Spinal cord (tissue), 10 donors: ENCODE data around the gene CSMD2. TPM values are rescaled to one million over a fixed set of nuclear protein-coding genes. Genes with fewer than 3 reads are reported as not detected.

Experiments used
- DNase-seq, 6 donors: peaks; one replicate each; pipeline versions ENCODE4 v3.0.0 to v3.0.0-alpha.2; 2013 to 2015; ENCODE audit warnings: low spot score in 6 of 6, low read depth in 4 of 6
- H3K27ac ChIP-seq: one replicate; pipeline ENCODE4 v1.5.1; 2013; ENCODE audit warnings: low read depth, low read length, control low read depth
- H3K27me3 ChIP-seq: one replicate; pipeline ENCODE4 v1.6.1; 2013; ENCODE audit warnings: low read length; ENCODE audit not compliant: control insufficient read depth, insufficient read depth
- H3K36me3 ChIP-seq: one replicate; pipeline ENCODE4 v1.6.1; 2013; ENCODE audit warnings: low read length; ENCODE audit not compliant: control insufficient read depth, insufficient read depth
- H3K4me1 ChIP-seq: one replicate; pipeline ENCODE4 v1.6.1; 2013; ENCODE audit warnings: low read length; ENCODE audit not compliant: control insufficient read depth, insufficient read depth
- H3K4me3 ChIP-seq: one replicate; pipeline ENCODE4 v1.5.1; 2013; ENCODE audit warnings: low read depth, low read length, control low read depth
- H3K9me3 ChIP-seq: one replicate; pipeline ENCODE4 v1.6.1; 2013; ENCODE audit warnings: low read length; ENCODE audit not compliant: control insufficient read depth, insufficient read depth
- WGBS: methylation state at CpG from one replicate; pipeline ENCODE4 v1.1.5; 2013; ENCODE audit warnings: missing lambda C conversion rate; ENCODE audit not compliant: insufficient coverage; 5-methylcytosine and 5-hydroxymethylcytosine counted together
- polyA plus RNA-seq, 2 donors: library from polyadenylated mRNA; unstranded; fragments of 120-200 nt; gene quantifications; one replicate each; pipeline ENCODE4 v1.2.1, GENCODE V29; 2013; ENCODE audit not compliant: insufficient read length in 2 of 2
- total RNA-seq, 2 donors: library from RNA; depleted of rRNA in 1 of 2; stranded (reverse); fragments of 120-200 nt in 1 of 2; fragments of >200 nt in 1 of 2; gene quantifications; one replicate each; pipeline versions ENCODE4 v1.2.3 to v1.2.4, GENCODE V29; 2013 to 2014
- donor health status: healthy.

Gene CSMD2
- total and polyA plus RNA-seq, 4 donors = 16.0 to 26.4 (median 22.2) TPM

DNA sequence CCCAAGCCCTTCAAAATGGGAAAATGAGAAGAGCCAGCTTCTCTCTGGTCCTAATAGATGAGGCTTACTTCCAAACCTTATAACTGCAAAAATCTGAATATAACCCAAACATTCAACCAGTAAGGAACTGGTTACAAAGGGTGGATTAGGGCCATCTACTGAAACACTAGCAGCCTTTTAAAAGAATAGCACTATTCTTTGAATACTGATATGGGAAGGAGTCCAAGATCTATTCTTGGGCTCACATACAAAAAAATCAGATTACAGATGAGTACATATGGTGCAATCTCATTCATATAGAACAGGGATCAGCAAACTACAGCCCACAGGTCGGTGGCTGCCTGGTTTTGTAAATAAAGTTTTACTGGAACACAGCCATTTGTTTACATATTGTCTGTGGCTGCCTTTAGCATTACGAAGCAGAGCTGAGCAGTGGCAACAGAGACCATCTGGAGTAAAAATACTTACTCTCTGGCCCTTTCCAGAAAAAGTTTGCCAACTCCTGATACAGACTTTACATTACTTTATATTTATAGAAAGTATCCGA lies 524.8 kb downstream of the CSMD2 start:
- Histone ChIP-seq H3K27me3 (no peaks in the 10 kb centered on the region), H3K4me3 (no peak overlapping the region), H3K4me1 (no peaks in the 10 kb centered on the region), H3K36me3 (peaks cover 28% of the 10 kb centered on the region), H3K9me3 (no peaks in the 10 kb centered on the region), H3K27ac (no peak overlapping the region)
- DNase-seq = peak in 1 of 6 donors; percentile 27
- no CpG with 5 or more reads among the region's 3 CpGs for WGBS

DNA sequence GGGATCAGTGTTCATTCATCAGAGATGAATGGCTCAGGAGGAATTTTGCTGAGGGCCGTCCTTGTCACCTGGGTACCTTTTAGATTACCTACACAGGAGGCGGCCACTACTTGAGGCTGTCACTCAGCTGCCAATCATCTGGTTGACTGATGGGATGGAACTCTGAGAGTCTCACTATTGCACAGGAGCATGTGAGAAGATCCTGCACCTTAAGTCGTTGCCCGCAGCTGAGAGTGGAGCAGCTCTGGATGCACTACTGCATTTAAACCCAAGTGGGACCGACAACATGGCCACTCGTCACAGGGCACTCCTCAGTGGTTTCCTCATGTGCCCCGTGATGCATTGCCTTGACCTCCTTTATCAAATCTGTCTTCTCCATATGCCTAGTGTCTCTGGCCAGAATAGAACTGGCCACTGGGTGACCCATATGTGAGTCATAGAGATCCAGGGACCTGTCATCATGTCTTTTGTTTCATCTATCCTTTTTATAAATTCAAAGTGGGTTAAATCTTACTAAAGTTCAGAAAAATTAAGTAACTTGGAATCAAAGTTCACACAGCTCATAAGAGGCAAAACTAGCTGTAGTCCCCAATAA lies 527.1 kb downstream of the CSMD2 start:
- Histone ChIP-seq H3K4me3 (no peak overlapping the region), H3K4me1 (peaks cover 6% of the 10 kb centered on the region), H3K36me3 (peaks cover 36% of the 10 kb centered on the region), H3K27ac (no peak overlapping the region), H3K9me3 (no peaks in the 10 kb centered on the region), H3K27me3 (no peaks in the 10 kb centered on the region)
- 97% methylated on average over 6 of the region's 7 CpGs for WGBS
- DNase-seq = no peak

DNA sequence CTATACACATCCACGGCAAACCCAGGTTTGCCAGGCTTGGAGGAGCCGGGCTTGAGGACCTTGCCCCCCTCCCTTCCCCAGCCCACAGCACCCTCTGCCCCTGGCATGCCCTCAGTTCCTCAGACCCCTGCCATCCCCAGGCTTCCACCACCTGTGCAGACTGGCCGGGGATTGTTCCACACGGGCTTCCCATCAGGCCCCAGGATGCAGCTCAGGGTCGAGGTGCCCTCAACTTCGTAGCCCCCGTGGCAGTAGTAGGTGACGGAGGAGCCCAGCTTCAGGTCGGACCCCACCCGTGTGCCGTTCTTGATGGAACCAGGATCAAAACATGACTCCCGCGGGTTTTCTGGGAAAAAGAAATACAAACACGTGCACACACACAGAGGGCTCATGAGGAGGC lies 528.8 kb downstream of the CSMD2 start:
- Histone ChIP-seq H3K9me3 (no peaks in the 10 kb centered on the region), H3K27ac (no peak overlapping the region), H3K4me3 (no peak overlapping the region), H3K27me3 (no peaks in the 10 kb centered on the region), H3K36me3 (peaks cover 36% of the 10 kb centered on the region), H3K4me1 (peaks cover 6% of the 10 kb centered on the region)
- 93% methylated on average over 14 of the region's 14 CpGs for WGBS
- DNase-seq = no peak

DNA sequence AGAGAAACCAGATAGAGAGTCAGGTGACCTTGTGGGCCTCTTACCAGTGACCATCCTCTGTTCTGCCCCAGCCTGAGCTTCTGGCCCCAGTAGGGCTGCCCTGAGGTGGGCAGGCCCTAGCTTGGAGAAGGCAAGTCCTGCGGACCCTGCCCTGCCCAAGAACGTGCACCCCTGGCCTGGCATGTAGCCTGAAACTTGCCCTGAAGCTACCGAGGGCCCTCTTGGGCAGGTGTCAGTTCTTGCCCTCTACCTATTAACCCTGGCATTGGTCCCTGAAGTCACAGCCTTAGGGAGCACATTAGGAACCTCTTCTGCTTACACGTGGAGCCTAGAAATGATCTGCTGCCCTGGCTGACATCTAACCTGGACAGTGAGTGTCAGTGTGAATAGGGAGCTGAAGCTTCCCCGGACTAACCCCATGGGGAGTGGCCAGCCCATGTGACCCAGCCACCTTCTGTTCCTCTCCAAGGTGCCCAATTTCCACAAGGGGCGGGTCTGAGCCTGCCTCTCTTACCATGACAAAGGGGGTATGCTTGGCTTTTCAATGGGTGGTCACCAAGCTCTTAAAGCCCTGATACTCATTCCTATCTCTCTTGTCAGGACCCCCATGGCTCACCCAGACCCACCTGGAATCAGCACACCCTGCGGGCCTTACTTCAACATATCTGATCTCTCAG lies 529.6 kb downstream of the CSMD2 start:
- 76% methylated on average over 7 of the region's 7 CpGs for WGBS
- Histone ChIP-seq H3K4me3 (no peak overlapping the region), H3K27ac (no peak overlapping the region), H3K9me3 (no peaks in the 10 kb centered on the region), H3K27me3 (no peaks in the 10 kb centered on the region), H3K4me1 (peaks cover 6% of the 10 kb centered on the region), H3K36me3 (peaks cover 36% of the 10 kb centered on the region)
- DNase-seq = no peak

DNA sequence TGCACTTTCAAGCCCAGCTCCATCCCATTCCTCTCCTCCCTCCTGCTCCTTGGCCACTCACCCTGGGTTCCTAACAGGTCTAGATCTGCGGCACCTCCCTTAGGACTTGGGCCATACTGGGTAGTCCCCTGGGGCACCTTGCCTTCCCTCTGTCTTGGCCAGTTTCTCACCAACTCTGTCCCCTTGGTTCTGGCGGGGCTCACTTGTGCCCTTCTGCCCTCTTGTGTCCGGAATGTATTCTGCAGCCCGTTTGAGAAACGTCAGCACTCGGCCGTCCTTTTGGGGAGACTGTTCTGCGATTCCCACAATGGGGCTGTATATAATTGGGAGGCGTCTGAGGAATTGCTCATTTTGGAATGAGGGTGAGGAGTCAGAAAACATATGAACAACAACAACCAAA lies 530.2 kb downstream of the CSMD2 start:
- DNase-seq = peak in 2 of 6 donors; percentile 33 to 38

DNA sequence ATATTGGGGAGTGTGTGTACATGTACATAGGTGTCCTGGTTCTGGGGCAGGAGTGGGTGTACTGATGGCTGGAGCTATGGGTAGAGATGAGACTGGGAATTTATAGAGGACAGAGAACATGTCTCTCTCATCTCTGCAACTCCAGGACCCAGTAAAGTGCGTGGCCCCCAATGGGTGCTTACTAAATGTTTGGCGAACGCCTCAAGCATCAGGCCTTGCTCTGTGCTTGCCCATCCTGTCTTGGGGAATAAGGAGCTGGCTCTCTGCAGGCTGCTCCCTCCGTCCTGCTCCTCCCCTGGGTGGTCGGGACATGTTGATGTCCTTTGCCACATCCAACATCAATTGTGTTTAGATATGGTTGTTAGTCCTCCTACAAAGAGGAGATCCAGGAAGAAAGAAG lies 530.9 kb downstream of the CSMD2 start:
- WGBS = 100% methylated on average over 3 of the region's 5 CpGs
- Histone ChIP-seq H3K27ac (no peak overlapping the region), H3K27me3 (no peaks in the 10 kb centered on the region), H3K4me1 (peaks cover 6% of the 10 kb centered on the region), H3K9me3 (no peaks in the 10 kb centered on the region), H3K4me3 (no peak overlapping the region), H3K36me3 (peaks cover 36% of the 10 kb centered on the region)
- DNase-seq = no peak

More for the DNA sequence above, 530.2 kb downstream of the CSMD2 start:
- Histone ChIP-seq H3K27ac (no peak overlapping the region), H3K9me3 (no peaks in the 10 kb centered on the region), H3K36me3 (peaks cover 36% of the 10 kb centered on the region), H3K4me3 (no peak overlapping the region), H3K4me1 (peaks cover 6% of the 10 kb centered on the region), H3K27me3 (no peaks in the 10 kb centered on the region)
- WGBS = 37% methylated on average over 3 of the region's 9 CpGs

DNA sequence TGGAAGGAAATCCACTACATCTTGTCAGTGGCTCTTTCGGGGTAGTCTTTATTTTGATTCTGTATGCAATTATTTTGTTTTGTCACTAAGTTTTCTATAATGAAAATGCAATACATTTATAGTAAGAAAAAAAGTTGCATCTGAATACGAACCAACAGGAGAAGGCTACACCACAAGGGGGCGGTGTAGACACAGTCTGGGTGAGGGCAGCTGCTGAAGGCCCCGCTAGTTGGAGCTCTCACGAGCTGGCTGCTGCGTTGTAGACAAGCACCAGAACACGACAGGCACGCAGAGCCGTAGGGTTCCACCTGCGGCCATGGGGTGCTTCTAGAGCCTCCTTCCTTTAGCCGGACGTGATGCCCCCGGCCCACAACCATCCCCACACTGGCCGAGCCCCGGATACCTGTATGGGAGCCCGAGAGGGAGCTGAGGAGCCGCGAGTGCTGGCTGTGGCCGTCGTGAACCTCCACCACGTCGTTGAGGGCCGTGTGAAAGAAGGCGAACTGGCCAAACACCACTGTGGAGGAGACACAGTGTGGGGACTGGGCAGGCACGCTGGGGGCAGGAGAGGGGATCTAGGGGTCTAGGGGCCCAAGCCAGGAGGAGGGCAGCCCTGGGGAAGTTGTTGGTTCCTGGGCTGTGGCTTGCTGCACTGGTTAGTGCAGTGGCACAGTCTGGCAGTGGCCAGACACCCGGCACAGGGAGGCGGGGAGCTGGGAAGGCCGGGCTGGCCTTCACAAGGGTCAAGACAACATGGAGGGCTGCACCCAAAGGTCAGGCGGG lies 531.8 kb downstream of the CSMD2 start:
- no peak overlapping the region for H3K27ac ChIP-seq
- peaks cover 6% of the 10 kb centered on the region for H3K4me1 ChIP-seq
- H3K36me3 ChIP-seq = peaks cover 36% of the 10 kb centered on the region
- no peaks in the 10 kb centered on the region for H3K9me3 ChIP-seq
- WGBS = 39% methylated on average over 28 of the region's 29 CpGs
- peak; percentile 61 to 97 (median 80) for DNase-seq
- H3K27me3 ChIP-seq = no peaks in the 10 kb centered on the region
- no peak overlapping the region for H3K4me3 ChIP-seq

DNA sequence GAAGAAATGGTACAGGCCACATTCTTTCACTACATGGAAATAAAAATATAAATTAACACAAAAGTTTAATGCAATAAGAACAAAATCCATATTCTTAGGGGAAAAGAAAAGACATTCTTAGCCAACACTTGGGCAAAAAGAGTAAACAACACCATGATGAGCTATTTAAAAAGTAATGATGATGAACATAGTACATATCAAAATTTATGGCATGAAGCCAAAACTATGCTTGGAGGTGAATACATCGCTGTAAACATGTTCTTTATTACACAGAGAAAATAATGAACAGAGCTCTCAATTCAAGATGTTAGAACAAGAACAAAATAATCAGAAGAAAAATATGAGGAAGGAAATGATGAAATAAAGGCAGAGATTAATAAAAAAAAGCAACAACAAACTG lies 534.3 kb downstream of the CSMD2 start:
- no peak overlapping the region for H3K27ac ChIP-seq
- H3K4me3 ChIP-seq = no peak overlapping the region
- no CpG with 5 or more reads among the region's 1 CpG for WGBS
- DNase-seq = peak in 1 of 6 donors; percentile 61
- no peaks in the 10 kb centered on the region for H3K27me3 ChIP-seq
- H3K9me3 ChIP-seq = no peaks in the 10 kb centered on the region
- H3K4me1 ChIP-seq = peaks cover 6% of the 10 kb centered on the region
- peaks cover 35% of the 10 kb centered on the region for H3K36me3 ChIP-seq

DNA sequence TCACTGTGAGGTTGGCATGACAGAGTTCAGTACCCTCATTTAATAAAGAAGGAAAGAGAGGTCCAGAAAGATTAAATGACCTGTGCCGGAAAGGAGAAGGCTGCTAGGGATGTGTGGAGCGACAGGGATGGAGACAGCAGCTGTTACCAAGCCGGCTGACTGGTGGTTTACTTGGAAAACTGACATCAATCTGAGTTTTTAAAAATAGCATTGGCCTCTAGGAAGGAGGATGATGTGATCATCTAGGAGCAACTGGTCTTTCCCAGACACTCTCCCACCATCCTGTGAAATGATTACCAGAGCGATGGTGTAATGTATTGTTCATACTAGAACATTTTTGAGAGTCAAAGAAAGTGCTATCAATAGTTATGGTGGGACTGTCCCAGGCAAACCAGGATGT lies 538.2 kb downstream of the CSMD2 start:
- H3K27ac ChIP-seq = no peak overlapping the region
- WGBS = 96% methylated on average over 3 of the region's 4 CpGs
- no peaks in the 10 kb centered on the region for H3K9me3 ChIP-seq
- H3K27me3 ChIP-seq = no peaks in the 10 kb centered on the region
- H3K4me1 ChIP-seq = no peaks in the 10 kb centered on the region
- no peak overlapping the region for H3K4me3 ChIP-seq
- no peak for DNase-seq
- H3K36me3 ChIP-seq = peaks cover 46% of the 10 kb centered on the region
